ENCODE results near the gene STX2.
"Not testable (repeated sequence)": the region's sequence is repeated elsewhere in the genome, so short reads cannot be mapped to it uniquely, and the experiment has no call there.

Gene STX2

GRCh38 chr12:130788515-130788914 lies 50.5 kb downstream of the STX2 start:
- H3K4me1 ChIP-seq (ENCODE audit: insufficient read depth, low read length) = peaks cover 24% of the 10 kb centered on the region
- H3K27ac ChIP-seq (ENCODE audit: low read length) = no peak overlapping the region
- H3K27me3 ChIP-seq (ENCODE audit: insufficient read depth, low read length) = no peaks in the 10 kb centered on the region
- H3K9me3 ChIP-seq (ENCODE audit: insufficient read depth, low read depth, low read length) = peaks cover 9% of the 10 kb centered on the region; the same call in 1 of the 2 replicates
- peak overlapping the region; percentile 67; the same call in 1 of the 2 replicates for H3K9ac ChIP-seq (ENCODE audit: low read depth, low read length)
- H3K4me3 ChIP-seq (ENCODE audit: low read length) = peak overlapping the region; percentile 52
- peaks cover 5% of the 10 kb centered on the region for H3K36me3 ChIP-seq (ENCODE audit: insufficient read depth, low read depth, low read length)

GRCh38 chr12:130787445-130788410 lies 51.3 kb downstream of the STX2 start:
- peaks cover 9% of the 10 kb centered on the region; the same call in 1 of the 2 replicates for H3K9me3 ChIP-seq (ENCODE audit: insufficient read depth, low read depth, low read length)
- peaks cover 5% of the 10 kb centered on the region for H3K36me3 ChIP-seq (ENCODE audit: insufficient read depth, low read depth, low read length)
- peaks cover 30% of the 10 kb centered on the region for H3K4me1 ChIP-seq (ENCODE audit: insufficient read depth, low read length)
- H3K9ac ChIP-seq (ENCODE audit: low read depth, low read length) = peak overlapping the region; percentile 67
- peak overlapping the region; percentile 52 for H3K4me3 ChIP-seq (ENCODE audit: low read length)
- peak overlapping the region; percentile 53 for H3K27ac ChIP-seq (ENCODE audit: low read length)
- H3K27me3 ChIP-seq (ENCODE audit: insufficient read depth, low read length) = no peaks in the 10 kb centered on the region

GRCh38 chr12:130787041-130787440 lies 52.0 kb downstream of the STX2 start:
- Histone ChIP-seq H3K4me1 (ENCODE audit: insufficient read depth, low read length) (peaks cover 30% of the 10 kb centered on the region), H3K27me3 (ENCODE audit: insufficient read depth, low read length) (no peaks in the 10 kb centered on the region)

GRCh38 chr12:130783110-130783715 lies 55.8 kb downstream of the STX2 start:
- H3K9ac ChIP-seq (ENCODE audit: low read depth, low read length) = no peak overlapping the region
- H3K36me3 ChIP-seq (ENCODE audit: insufficient read depth, low read depth, low read length) = no peaks in the 10 kb centered on the region
- H3K27me3 ChIP-seq (ENCODE audit: insufficient read depth, low read length) = no peaks in the 10 kb centered on the region
- no peak overlapping the region for H3K27ac ChIP-seq (ENCODE audit: low read length)
- no peak overlapping the region for H3K4me3 ChIP-seq (ENCODE audit: low read length)
- H3K9me3 ChIP-seq (ENCODE audit: insufficient read depth, low read depth, low read length) = peaks cover 9% of the 10 kb centered on the region; the same call in 1 of the 2 replicates
- peaks cover 15% of the 10 kb centered on the region for H3K4me1 ChIP-seq (ENCODE audit: insufficient read depth, low read length)

More at GRCh38 chr12:130787041-130787440, 52.0 kb downstream of the STX2 start:
- Histone ChIP-seq H3K36me3 (ENCODE audit: insufficient read depth, low read depth, low read length) (peaks cover 5% of the 10 kb centered on the region), H3K9ac (ENCODE audit: low read depth, low read length) (no peak overlapping the region), H3K9me3 (ENCODE audit: insufficient read depth, low read depth, low read length) (peaks cover 9% of the 10 kb centered on the region; the same call in 1 of the 2 replicates), H3K4me3 (ENCODE audit: low read length) (no peak overlapping the region), H3K27ac (ENCODE audit: low read length) (no peak overlapping the region)

- H3K36me3 ChIP-seq (ENCODE audit: insufficient read depth, low read depth, low read length); H3K27ac ChIP-seq (ENCODE audit: low read length); H3K9me3 ChIP-seq (ENCODE audit: insufficient read depth, low read depth, low read length); H3K4me1 ChIP-seq (ENCODE audit: insufficient read depth, low read length); H3K9ac ChIP-seq (ENCODE audit: low read depth, low read length); H3K4me3 ChIP-seq (ENCODE audit: low read length); H3K27me3 ChIP-seq (ENCODE audit: insufficient read depth, low read length): not testable (repeated sequence)
Measured at GRCh38 chr12:130782245-130782644, 56.8 kb downstream of the STX2 start.

GRCh38 chr12:130780880-130781575 lies 58.0 kb downstream of the STX2 start:
- H3K27me3 ChIP-seq (ENCODE audit: insufficient read depth, low read length) = peaks cover 10% of the 10 kb centered on the region; the same call in 1 of the 2 replicates
- H3K4me3 ChIP-seq (ENCODE audit: low read length) = no peak overlapping the region
- no peaks in the 10 kb centered on the region for H3K36me3 ChIP-seq (ENCODE audit: insufficient read depth, low read depth, low read length)
- H3K4me1 ChIP-seq (ENCODE audit: insufficient read depth, low read length) = peaks cover 11% of the 10 kb centered on the region; the same call in 1 of the 2 replicates
- H3K27ac ChIP-seq (ENCODE audit: low read length) = no peak overlapping the region
- no peak overlapping the region for H3K9ac ChIP-seq (ENCODE audit: low read depth, low read length)
- peaks cover 9% of the 10 kb centered on the region; the same call in 1 of the 2 replicates for H3K9me3 ChIP-seq (ENCODE audit: insufficient read depth, low read depth, low read length)

- H3K36me3 ChIP-seq (ENCODE audit: insufficient read depth, low read depth, low read length) = no peaks in the 10 kb centered on the region
- peaks cover 17% of the 10 kb centered on the region for H3K27me3 ChIP-seq (ENCODE audit: insufficient read depth, low read length)
- no peak overlapping the region for H3K4me3 ChIP-seq (ENCODE audit: low read length)
- no peak overlapping the region for H3K27ac ChIP-seq (ENCODE audit: low read length)
- H3K9ac ChIP-seq (ENCODE audit: low read depth, low read length) = no peak overlapping the region
- peaks cover 6% of the 10 kb centered on the region; the same call in 1 of the 2 replicates for H3K9me3 ChIP-seq (ENCODE audit: insufficient read depth, low read depth, low read length)
- H3K4me1 ChIP-seq (ENCODE audit: insufficient read depth, low read length) = peaks cover 11% of the 10 kb centered on the region; the same call in 1 of the 2 replicates
Measured at GRCh38 chr12:130780325-130780724, 58.7 kb downstream of the STX2 start.

GRCh38 chr12:130778776-130779175 lies 60.3 kb downstream of the STX2 start:
- Histone ChIP-seq H3K27ac (ENCODE audit: low read length) (no peak overlapping the region), H3K9me3 (ENCODE audit: insufficient read depth, low read depth, low read length) (no peaks in the 10 kb centered on the region), H3K4me1 (ENCODE audit: insufficient read depth, low read length) (peaks cover 10% of the 10 kb centered on the region; the same call in 1 of the 2 replicates), H3K27me3 (ENCODE audit: insufficient read depth, low read length) (peaks cover 25% of the 10 kb centered on the region), H3K4me3 (ENCODE audit: low read length) (no peak overlapping the region), H3K36me3 (ENCODE audit: insufficient read depth, low read depth, low read length) (no peaks in the 10 kb centered on the region), H3K9ac (ENCODE audit: low read depth, low read length) (no peak overlapping the region)

GRCh38 chr12:130776857-130777339 lies 62.2 kb downstream of the STX2 start:
- no peak overlapping the region for H3K4me3 ChIP-seq (ENCODE audit: low read length)
- H3K27me3 ChIP-seq (ENCODE audit: insufficient read depth, low read length) = peaks cover 25% of the 10 kb centered on the region
- no peak overlapping the region for H3K27ac ChIP-seq (ENCODE audit: low read length)
- H3K9ac ChIP-seq (ENCODE audit: low read depth, low read length) = no peak overlapping the region
- peaks cover 4% of the 10 kb centered on the region; the same call in 1 of the 2 replicates for H3K4me1 ChIP-seq (ENCODE audit: insufficient read depth, low read length)
- H3K36me3 ChIP-seq (ENCODE audit: insufficient read depth, low read depth, low read length) = no peaks in the 10 kb centered on the region
- no peaks in the 10 kb centered on the region for H3K9me3 ChIP-seq (ENCODE audit: insufficient read depth, low read depth, low read length)

GRCh38 chr12:130775953-130776856 lies 62.8 kb downstream of the STX2 start:
- Histone ChIP-seq H3K4me3 (ENCODE audit: low read length) (peak overlapping the region; percentile 73), H3K36me3 (ENCODE audit: insufficient read depth, low read depth, low read length) (no peaks in the 10 kb centered on the region), H3K4me1 (ENCODE audit: insufficient read depth, low read length) (peaks cover 4% of the 10 kb centered on the region; the same call in 1 of the 2 replicates), H3K9ac (ENCODE audit: low read depth, low read length) (no peak overlapping the region; the same call in 1 of the 2 replicates), H3K27ac (ENCODE audit: low read length) (no peak overlapping the region), H3K9me3 (ENCODE audit: insufficient read depth, low read depth, low read length) (no peaks in the 10 kb centered on the region), H3K27me3 (ENCODE audit: insufficient read depth, low read length) (peaks cover 25% of the 10 kb centered on the region)
